HepG2 (cell line): Measurements from ENCODE around the gene ATOSB. TPM values are rescaled to one million over a fixed set of nuclear protein-coding genes. Genes with fewer than 3 reads are reported as not detected.
"Not testable (repeated sequence)": the region's sequence is repeated elsewhere in the genome, so short reads cannot be mapped to it uniquely, and the experiment has no call there.

ENCODE experiments used
- ATAC-seq: fragments of 200-7000 bp; cut with Tn5 transposase; 3 replicates; pipeline ENCODE4 v1.9.1; 2020; ENCODE audit warnings: mild to moderate bottlenecking, moderate library complexity
- BruUV-seq: library from RNA; stranded (reverse); fragments of 400-500 nt; replicated peaks from 2 replicates; lab custom pipeline; 2021; lab: Mats Ljungman, UMichigan
- CTCF ChIA-PET: fragments of 300-600 bp; formaldehyde crosslinking; extraction: SDS; loops from one replicate; lab custom pipeline; 2021; ENCODE audit warnings: low total read pairs, inconsistent platforms, low intra/inter-chr PET ratio; lab: Yijun Ruan, JAX
- POLR2A ChIA-PET: fragments of 350-600 bp; sonication (Branson Sonifier 250); formaldehyde crosslinking; loops from one replicate; lab custom pipeline; 2020; ENCODE audit warnings: antibody characterized with exemption, inconsistent platforms; lab: Yijun Ruan, JAX
- DNase-seq: peaks from one replicate; pipeline ENCODE4 v3.0.0-alpha.2; 2015; ENCODE audit warnings: low spot score
- FAIRE-seq: peaks from 3 replicates; lab custom pipeline; 2011; peaks lifted over from hg19 to GRCh38; lab: Jason Lieb, UNC
- H2AFZ ChIP-seq: one replicate; pipeline ENCODE4 v1.6.1; 2011; ENCODE audit warnings: low read length, inconsistent platforms
- H3K27ac ChIP-seq: fragments of 300-600 bp; 3 replicates; pipeline ENCODE4 v1.8.0; 2011; ENCODE audit warnings: mixed run types, mild to moderate bottlenecking, mixed read lengths, low read length, inconsistent platforms; ENCODE audit not compliant: insufficient read depth; ENCODE audit errors: extremely low read length
- H3K27me3 ChIP-seq, 2 experiments: fragments of 200-600 bp in 1 of 2; 2 replicates in 1 of 2; 3 replicates in 1 of 2; pipeline versions ENCODE4 v1.6.0 to v1.8.0; 2011; ENCODE audit warnings: low read length in 2 of 2, mild to moderate bottlenecking in 2 of 2, moderate library complexity in 2 of 2, inconsistent platforms in 1 of 2; ENCODE audit not compliant: insufficient read depth in 2 of 2, control insufficient read depth in 1 of 2
- H3K36me3 ChIP-seq, 2 experiments: fragments of 200-600 bp in 1 of 2; replicated peaks in 1 of 2; 2 replicates in 1 of 2; 3 replicates in 1 of 2; pipeline versions ENCODE4 v1.5.1 to v1.8.0; 2011; ENCODE audit warnings: low read length in 2 of 2, inconsistent platforms in 1 of 2; ENCODE audit not compliant: insufficient read depth in 2 of 2, control insufficient read depth in 1 of 2
- H3K4me1 ChIP-seq: 2 replicates; pipeline ENCODE4 v1.5.1; 2012; ENCODE audit warnings: low read length, inconsistent platforms; ENCODE audit not compliant: insufficient read depth
- H3K4me2 ChIP-seq: 2 replicates; pipeline ENCODE4 v1.6.0; 2011; ENCODE audit warnings: low read depth, low read length, inconsistent platforms
- H3K4me3 ChIP-seq, 3 experiments: fragments of 200-600 bp in 1 of 3; sonication (generic), shearing (Covaris generic) in 1 of 3; replicated peaks in 1 of 3; 2 replicates each; pipeline ENCODE4 v1.5.1; 2011 to 2016; ENCODE audit warnings: low read length in 3 of 3, inconsistent platforms in 2 of 3, low read depth in 2 of 3, mild to moderate bottlenecking in 2 of 3, control low read depth in 1 of 3, mixed read lengths in 1 of 3; ENCODE audit not compliant: insufficient read depth in 1 of 3
- H3K79me2 ChIP-seq: one replicate; pipeline ENCODE4 v1.6.1; 2011; ENCODE audit warnings: low read length, inconsistent platforms; ENCODE audit not compliant: insufficient read depth
- H3K9ac ChIP-seq: 2 replicates; pipeline ENCODE4 v1.6.0; 2011; ENCODE audit warnings: mild to moderate bottlenecking, low read depth, low read length, inconsistent platforms; ENCODE audit not compliant: insufficient read depth
- H3K9me3 ChIP-seq: 2 replicates; pipeline ENCODE4 v1.5.1; 2012; ENCODE audit warnings: mild to moderate bottlenecking, low read length
- H4K20me1 ChIP-seq: 2 replicates; pipeline ENCODE4 v1.6.0; 2011; ENCODE audit warnings: inconsistent platforms, mild to moderate bottlenecking, low read length, moderate library complexity; ENCODE audit not compliant: insufficient read depth
- ATF4 ChIP-seq, 2 experiments: fragments of 450-650 bp in 1 of 2; sonication (generic) in 1 of 2; formaldehyde crosslinking; IDR thresholded peaks; 2 replicates each; pipeline versions ENCODE4 v1.5.0 to v1.8.0; 2020 to 2022; ENCODE audit warnings: mild to moderate bottlenecking in 1 of 2, missing genetic modification reagents in 1 of 2
- HNRNPH1 ChIP-seq: fragments of 200-400 bp; formaldehyde crosslinking; optimal IDR thresholded peaks from 2 replicates; pipeline ENCODE3; 2017; ENCODE audit warnings: mild to moderate bottlenecking, low read depth, low read length
- IRX3 ChIP-seq: sonication (generic); formaldehyde crosslinking; IDR thresholded peaks from 2 replicates; pipeline ENCODE4 v1.8.1; 2023; ENCODE audit warnings: mild to moderate bottlenecking, low read depth, missing genetic modification reagents, borderline replicate concordance
- MTA3 ChIP-seq: sonication (generic); formaldehyde crosslinking; IDR thresholded peaks from 2 replicates; pipeline ENCODE4 v1.4.0; 2020; ENCODE audit warnings: missing genetic modification reagents
- RXRB ChIP-seq: IDR thresholded peaks from 2 replicates; pipeline ENCODE4 v1.6.1; 2016; ENCODE audit warnings: borderline replicate concordance, missing genetic modification reagents, missing compliant biosample characterization
- SP5 ChIP-seq: IDR thresholded peaks from 2 replicates; pipeline ENCODE4 v1.6.1; 2016; ENCODE audit warnings: low read depth, borderline replicate concordance
- ZFX ChIP-seq: sonication (generic); formaldehyde crosslinking; IDR thresholded peaks from 2 replicates; pipeline ENCODE4 v1.4.0; 2020; ENCODE audit warnings: mild to moderate bottlenecking, low read depth, missing genetic modification reagents, moderate library complexity
- ZGPAT ChIP-seq: IDR thresholded peaks from 2 replicates; pipeline ENCODE4 v1.6.1; 2016; ENCODE audit warnings: mild to moderate bottlenecking
- WGBS: methylation state at CpG from one replicate; pipeline ENCODE4 v1.1.6; 2017; ENCODE audit warnings: low lambda C conversion rate; 5-methylcytosine and 5-hydroxymethylcytosine counted together
- in situ Hi-C: cut with HindIII; loops from 2 replicates; pipeline ENCODE4 v1.10.0; 2017; ENCODE audit warnings: low pct_unique_long_range_greater_than_20kb; ENCODE audit not compliant: extremely low pct_ligation_motif_present
- intact Hi-C: fragments of 100-400 bp; cut with micrococcal nuclease; formaldehyde crosslinking; loops from one replicate; pipeline ENCODE4 v1.10.0; 2022; ENCODE audit not compliant: unreplicated experiment
- polyA plus RNA-seq, 8 experiments: library from polyadenylated mRNA; depleted of rRNA in 3 of 8; stranded (reverse) in 7 of 8; unstranded in 1 of 8; fragments of >200 nt; fragmentation: Illumina TruSeq in 4 of 8; extraction: Trizol in 4 of 8; gene quantifications; 2 replicates each; pipeline versions ENCODE4 v1.2.1 to v1.2.3, GENCODE V29; 2011 to 2016; ENCODE audit warnings: low read depth in 4 of 8, missing spikeins in 1 of 8, mixed read lengths in 1 of 8; ENCODE audit not compliant: insufficient read depth in 1 of 8
- total RNA-seq, 5 experiments: library from RNA; depleted of rRNA; stranded (reverse); fragments of >200 nt; fragmentation: Illumina TruSeq; extraction: Trizol; gene quantifications; 2 replicates each; pipeline ENCODE4 v1.2.3, GENCODE V29; 2016; ENCODE audit warnings: low read depth in 1 of 5

Gene ATOSB
- total and polyA plus RNA-seq, 2 of the 13 experiments (the other 11 are each of a cell fraction or from before 2014, with no cell fraction given): 1.9 to 6.4 TPM

GRCh38 chr9:35152926-35153325 is 37.3 kb upstream of the ATOSB start:
- CTCF ChIA-PET: no interaction called here
- FAIRE-seq: no peak
- 61% methylated on average over 9 of the region's 9 CpGs for WGBS

GRCh38 chr9:35147941-35148563 is 32.4 kb upstream of the ATOSB start:
- H3K4me3 ChIP-seq, H4K20me1 ChIP-seq, FAIRE-seq, H3K79me2 ChIP-seq, H3K27me3 ChIP-seq, in situ Hi-C loops, DNase-seq, H3K4me1 ChIP-seq, CTCF ChIA-PET, POLR2A ChIA-PET, intact Hi-C loops, BruUV-seq, ATAC-seq, H3K27ac ChIP-seq, H3K9ac ChIP-seq, H3K4me2 ChIP-seq, H2AFZ ChIP-seq, H3K36me3 ChIP-seq: not testable (repeated sequence)
- 36% methylated on average over 5 of the region's 5 CpGs for WGBS
- peaks cover 48% of the 10 kb centered on the region; the same call in 1 of the 2 replicates for H3K9me3 ChIP-seq

More at GRCh38 chr9:35152926-35153325, 37.3 kb upstream of the ATOSB start:
- no peak for TF ChIP-seq SP5 (CRISPR knock-in tag)
- no peak for TF ChIP-seq ZGPAT (CRISPR knock-in tag)
- no peak for TF ChIP-seq ZFX
- no peak for TF ChIP-seq HNRNPH1
- no peak for TF ChIP-seq RXRB (CRISPR knock-in tag)
- TF ChIP-seq IRX3 (CRISPR knock-in tag): no peak
- no peak for TF ChIP-seq MTA3 (CRISPR knock-in tag)
- TF ChIP-seq ATF4 (CRISPR knock-in tag; IDR thresholded peaks at IDR 0.05): no peak
- H3K9ac ChIP-seq: no peak overlapping the region
- H3K27me3 ChIP-seq: no peaks in the 10 kb centered on the region
- POLR2A ChIA-PET: no interaction called here
- H3K9me3 ChIP-seq: peaks cover 25% of the 10 kb centered on the region; the same call in 1 of the 2 replicates
- in situ Hi-C loops: no loop called here
- no peaks in the 10 kb centered on the region for H4K20me1 ChIP-seq
- DNase-seq (no peak), ATAC-seq (no peak)
- H3K27ac ChIP-seq: no peak overlapping the region
- intact Hi-C loops: no loop called here
- no peak overlapping the region for H2AFZ ChIP-seq
- H3K36me3 ChIP-seq: no peaks in the 10 kb centered on the region
- no peaks in the 10 kb centered on the region for H3K79me2 ChIP-seq
- H3K4me3 ChIP-seq: no peak overlapping the region
- no peak overlapping the region for H3K4me2 ChIP-seq
- no TSS peak for BruUV-seq
- no peaks in the 10 kb centered on the region for H3K4me1 ChIP-seq
